ENCODE data around the gene ARL4C. TPM values are rescaled to one million over a fixed set of nuclear protein-coding genes. Genes with fewer than 3 reads are reported as not detected.

Gene ARL4C
- total RNA-seq, 1 donor from 2014 or later = 2.7 TPM

GRCh38 chr2:234512884-234513669 is 16.2 kb upstream of the ARL4C start:
- no peaks in the 10 kb centered on the region for H3K4me1 ChIP-seq
- DNase-seq = no peak
- H3K36me3 ChIP-seq = no peaks in the 10 kb centered on the region
- H3K27me3 ChIP-seq (ENCODE audit: low read depth) = peaks cover 59% of the 10 kb centered on the region
- no peak overlapping the region for H3K4me3 ChIP-seq
- no peak overlapping the region for H3K27ac ChIP-seq (replicated peaks)
- no peaks in the 10 kb centered on the region for H3K9me3 ChIP-seq (replicated peaks)
- TF ChIP-seq, protein P1, sequence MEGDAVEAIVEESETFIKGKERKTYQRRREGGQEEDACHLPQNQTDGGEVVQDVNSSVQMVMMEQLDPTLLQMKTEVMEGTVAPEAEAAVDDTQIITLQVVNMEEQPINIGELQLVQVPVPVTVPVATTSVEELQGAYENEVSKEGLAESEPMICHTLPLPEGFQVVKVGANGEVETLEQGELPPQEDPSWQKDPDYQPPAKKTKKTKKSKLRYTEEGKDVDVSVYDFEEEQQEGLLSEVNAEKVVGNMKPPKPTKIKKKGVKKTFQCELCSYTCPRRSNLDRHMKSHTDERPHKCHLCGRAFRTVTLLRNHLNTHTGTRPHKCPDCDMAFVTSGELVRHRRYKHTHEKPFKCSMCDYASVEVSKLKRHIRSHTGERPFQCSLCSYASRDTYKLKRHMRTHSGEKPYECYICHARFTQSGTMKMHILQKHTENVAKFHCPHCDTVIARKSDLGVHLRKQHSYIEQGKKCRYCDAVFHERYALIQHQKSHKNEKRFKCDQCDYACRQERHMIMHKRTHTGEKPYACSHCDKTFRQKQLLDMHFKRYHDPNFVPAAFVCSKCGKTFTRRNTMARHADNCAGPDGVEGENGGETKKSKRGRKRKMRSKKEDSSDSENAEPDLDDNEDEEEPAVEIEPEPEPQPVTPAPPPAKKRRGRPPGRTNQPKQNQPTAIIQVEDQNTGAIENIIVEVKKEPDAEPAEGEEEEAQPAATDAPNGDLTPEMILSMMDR (IDR thresholded peaks at IDR 0.05; ENCODE audit: borderline replicate concordance) = no peak
- intact Hi-C loops (cut with micrococcal nuclease) = no loop called here

- Histone ChIP-seq H3K27ac (replicated peaks) (no peak overlapping the region), H3K36me3 (no peaks in the 10 kb centered on the region), H3K4me3 (no peak overlapping the region), H3K9me3 (replicated peaks) (no peaks in the 10 kb centered on the region), H3K27me3 (ENCODE audit: low read depth) (peaks cover 46% of the 10 kb centered on the region), H3K4me1 (no peaks in the 10 kb centered on the region)
- intact Hi-C loops (cut with micrococcal nuclease) = loop anchor here (5.0 to 10.0 kb wide), 2 partner anchors 218 to 366 kb away; no protein-coding TSS in a partner anchor
- TF ChIP-seq, protein P1 (IDR thresholded peaks at IDR 0.05; ENCODE audit: borderline replicate concordance) = no peak
- no peak for DNase-seq
Observed at GRCh38 chr2:234502919-234503285, 6.0 kb upstream of the ARL4C start.

DNA sequence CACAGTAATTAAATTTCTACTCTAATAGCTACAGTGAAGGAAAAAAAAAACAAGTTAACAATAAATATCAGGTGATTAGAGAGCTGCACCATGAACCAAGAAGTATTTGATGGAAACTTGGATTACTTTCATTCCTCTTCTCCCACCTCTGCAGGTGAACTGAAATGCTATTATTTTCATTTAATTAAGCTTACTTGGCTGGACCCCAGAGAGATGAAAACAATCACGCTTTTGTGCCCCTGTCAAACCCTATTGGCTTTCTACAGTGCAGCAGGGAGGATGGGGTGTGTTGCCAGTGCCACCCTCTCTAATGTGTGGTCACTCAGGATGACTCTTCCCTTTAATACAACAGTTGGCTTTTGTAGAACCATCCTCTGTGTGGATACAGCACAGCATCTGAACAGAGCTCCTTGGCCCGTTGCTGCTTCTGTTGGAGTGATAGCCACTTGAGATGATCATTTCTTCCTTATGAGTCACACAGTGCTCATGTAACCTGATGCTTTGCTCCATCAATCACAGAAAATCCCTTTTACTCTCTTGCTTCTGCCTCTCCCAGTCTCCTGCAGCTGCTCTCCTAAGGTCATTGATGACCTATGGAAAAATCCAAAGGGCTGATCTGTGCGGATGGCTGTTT is 5.5 kb upstream of the ARL4C start:
- no peaks in the 10 kb centered on the region for H3K36me3 ChIP-seq
- peaks cover 3% of the 10 kb centered on the region for H3K4me1 ChIP-seq
- intact Hi-C loops (cut with micrococcal nuclease) = loop anchor here (5.0 to 10.0 kb wide), 2 partner anchors 218 to 365 kb away; no protein-coding TSS in a partner anchor
- no peak for DNase-seq
- TF ChIP-seq, protein P1 (IDR thresholded peaks at IDR 0.05; ENCODE audit: borderline replicate concordance) = no peak
- no peak overlapping the region for H3K27ac ChIP-seq (replicated peaks)
- H3K9me3 ChIP-seq (replicated peaks) = no peaks in the 10 kb centered on the region
- peaks cover 42% of the 10 kb centered on the region for H3K27me3 ChIP-seq (ENCODE audit: low read depth)
- H3K4me3 ChIP-seq = no peak overlapping the region

GRCh38 chr2:234500394-234501006 is 3.6 kb upstream of the ARL4C start:
- H3K36me3 ChIP-seq = no peaks in the 10 kb centered on the region
- H3K4me3 ChIP-seq = no peak overlapping the region
- TF ChIP-seq, protein P1 (IDR thresholded peaks at IDR 0.05; ENCODE audit: borderline replicate concordance) = peak; percentile 70
- H3K27me3 ChIP-seq (ENCODE audit: low read depth) = peaks cover 27% of the 10 kb centered on the region
- no peak overlapping the region for H3K27ac ChIP-seq (replicated peaks)
- H3K4me1 ChIP-seq = peaks cover 14% of the 10 kb centered on the region
- intact Hi-C loops (cut with micrococcal nuclease) = loop anchor here (5.0 to 10.0 kb wide), 2 partner anchors 216 to 363 kb away; no protein-coding TSS in a partner anchor
- no peaks in the 10 kb centered on the region for H3K9me3 ChIP-seq (replicated peaks)
- no peak for DNase-seq

DNA sequence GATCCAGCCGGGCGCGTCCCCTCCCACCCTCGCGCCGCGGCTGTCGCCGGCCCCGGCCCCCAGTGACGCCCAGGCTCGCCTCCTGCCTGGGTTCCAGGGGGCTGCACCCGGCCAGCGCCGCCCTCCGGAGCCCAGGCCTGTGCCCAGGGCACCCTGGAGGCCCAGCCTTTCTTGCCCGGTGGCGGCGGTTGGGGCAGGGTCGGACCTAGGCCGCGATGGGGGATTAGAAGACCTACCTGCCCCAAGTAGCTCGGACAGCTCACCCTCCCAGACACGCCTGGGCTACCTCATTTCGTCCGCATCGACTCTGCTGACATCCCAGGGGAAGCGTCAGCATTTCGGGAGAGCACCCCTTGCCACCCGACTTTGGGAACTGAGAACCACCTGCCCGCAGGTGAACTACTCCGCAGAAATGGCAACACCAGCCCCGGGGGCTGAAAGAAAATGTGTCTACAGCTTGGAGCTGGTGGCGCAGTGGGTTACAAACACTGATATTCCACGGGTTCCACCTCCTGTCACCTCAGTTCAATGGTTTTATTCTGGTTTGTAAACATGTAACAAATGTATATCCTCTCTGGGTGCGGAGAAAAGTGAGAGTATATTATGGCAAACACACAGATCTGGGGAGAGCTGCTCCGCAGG is 834 bp upstream of the ARL4C start:
- no peaks in the 10 kb centered on the region for H3K36me3 ChIP-seq
- peak overlapping the region; percentile 73 for H3K4me3 ChIP-seq
- peak overlapping the region; percentile 79 for H3K27ac ChIP-seq (replicated peaks)
- TF ChIP-seq, protein P1 (IDR thresholded peaks at IDR 0.05; ENCODE audit: borderline replicate concordance) = no peak
- no peak for DNase-seq
- H3K27me3 ChIP-seq (ENCODE audit: low read depth) = peaks cover 7% of the 10 kb centered on the region
- peaks cover 35% of the 10 kb centered on the region for H3K4me1 ChIP-seq
- no peaks in the 10 kb centered on the region for H3K9me3 ChIP-seq (replicated peaks)
- intact Hi-C loops (cut with micrococcal nuclease) = no loop called here

Measured in left ventricle myocardium inferior (tissue), 1 donor.